HL-60 (cell line): ENCODE measurements around the gene ZDHHC16.

Source experiments
- POLR2AphosphoS5 ChIP-seq: IDR thresholded peaks from 2 replicates; pipeline ENCODE4 v1.6.1; 2012; ENCODE audit warnings: low read depth
- REST ChIP-seq: IDR thresholded peaks from 2 replicates; pipeline ENCODE4 v1.6.1; 2012; ENCODE audit warnings: low read depth; ENCODE audit not compliant: insufficient replicate concordance
- TF ChIP-seq, protein P1 (sequence below): IDR thresholded peaks from one replicate; pipeline ENCODE4 v1.5.1; 2011; ENCODE audit warnings: low read length, control low read depth, inconsistent platforms; ENCODE audit not compliant: insufficient read depth

DNA sequence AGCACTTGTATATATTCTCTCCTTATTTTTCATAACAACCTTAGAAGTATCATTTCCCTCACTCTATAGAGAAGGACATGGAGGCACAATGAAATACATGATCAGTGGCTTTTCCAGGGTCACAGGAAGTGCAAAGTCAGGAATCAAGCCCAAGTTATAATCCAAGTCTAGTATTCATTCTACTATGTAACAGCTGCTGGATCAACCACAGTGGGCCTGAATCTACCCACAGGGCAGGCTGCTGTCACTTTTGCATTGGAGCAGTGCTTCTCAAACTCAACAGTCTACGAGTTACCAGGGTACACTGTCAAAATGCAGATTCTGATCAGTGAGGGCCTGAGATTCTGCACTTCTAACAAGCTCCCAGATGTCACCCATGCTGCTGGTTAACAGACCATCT lies 18.3 kb downstream of the ZDHHC16 start:
- TF ChIP-seq POLR2AphosphoS5 (no peak), REST (no peak)
- TF ChIP-seq, protein P1, sequence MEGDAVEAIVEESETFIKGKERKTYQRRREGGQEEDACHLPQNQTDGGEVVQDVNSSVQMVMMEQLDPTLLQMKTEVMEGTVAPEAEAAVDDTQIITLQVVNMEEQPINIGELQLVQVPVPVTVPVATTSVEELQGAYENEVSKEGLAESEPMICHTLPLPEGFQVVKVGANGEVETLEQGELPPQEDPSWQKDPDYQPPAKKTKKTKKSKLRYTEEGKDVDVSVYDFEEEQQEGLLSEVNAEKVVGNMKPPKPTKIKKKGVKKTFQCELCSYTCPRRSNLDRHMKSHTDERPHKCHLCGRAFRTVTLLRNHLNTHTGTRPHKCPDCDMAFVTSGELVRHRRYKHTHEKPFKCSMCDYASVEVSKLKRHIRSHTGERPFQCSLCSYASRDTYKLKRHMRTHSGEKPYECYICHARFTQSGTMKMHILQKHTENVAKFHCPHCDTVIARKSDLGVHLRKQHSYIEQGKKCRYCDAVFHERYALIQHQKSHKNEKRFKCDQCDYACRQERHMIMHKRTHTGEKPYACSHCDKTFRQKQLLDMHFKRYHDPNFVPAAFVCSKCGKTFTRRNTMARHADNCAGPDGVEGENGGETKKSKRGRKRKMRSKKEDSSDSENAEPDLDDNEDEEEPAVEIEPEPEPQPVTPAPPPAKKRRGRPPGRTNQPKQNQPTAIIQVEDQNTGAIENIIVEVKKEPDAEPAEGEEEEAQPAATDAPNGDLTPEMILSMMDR: no peak
